Common myeloid progenitor, CD34-positive (primary cell): ENCODE measurements around the gene OBSL1.

ENCODE experiments used
- CTCF ChIA-PET: fragments of 350-600 bp; sonication (Branson Sonifier 250); formaldehyde crosslinking; loops from one replicate; lab custom pipeline; 2021; ENCODE audit warnings: antibody characterized with exemption; lab: Charles Lee
- POLR2A ChIA-PET: fragments of 350-600 bp; sonication (Branson Sonifier 250); formaldehyde crosslinking; loops from one replicate; lab custom pipeline; 2021; ENCODE audit warnings: antibody characterized with exemption; lab: Charles Lee
- DNase-seq, 3 donors: peaks; one replicate each; pipeline versions ENCODE4 v3.0.0 to v3.0.0-alpha.2; 2013
- H3K27ac ChIP-seq, 2 experiments: 1 replicate in 1 of 2; 2 replicates in 1 of 2; pipeline ENCODE4 v1.7.0; 2013; ENCODE audit warnings: inconsistent platforms in 2 of 2, low read length in 2 of 2, mild to moderate bottlenecking in 2 of 2, low read depth in 1 of 2, moderate library complexity in 1 of 2; ENCODE audit not compliant: severe bottlenecking in 2 of 2, insufficient read depth in 1 of 2, poor library complexity in 1 of 2
- H3K27me3 ChIP-seq, 5 experiments: replicated peaks in 2 of 5; 1 replicate in 3 of 5; 2 replicates in 2 of 5; pipeline versions ENCODE4 v1.6.1 to v1.7.0; 2013; ENCODE audit warnings: low read length in 4 of 5, mild to moderate bottlenecking in 2 of 5, moderate library complexity in 2 of 5, inconsistent platforms in 1 of 5; ENCODE audit not compliant: insufficient read depth in 5 of 5, control insufficient read depth in 4 of 5
- H3K36me3 ChIP-seq, 4 experiments: 1 replicate in 2 of 4; 2 replicates in 2 of 4; pipeline versions ENCODE4 v1.6.1 to v1.7.0; 2013; ENCODE audit warnings: low read length in 3 of 4, control low read depth in 1 of 4, mild to moderate bottlenecking in 1 of 4; ENCODE audit not compliant: control insufficient read depth in 4 of 4, insufficient read depth in 4 of 4
- H3K4me1 ChIP-seq, 4 experiments: 1 replicate in 3 of 4; 2 replicates in 1 of 4; pipeline versions ENCODE4 v1.6.1 to v1.7.1; 2013; ENCODE audit warnings: low read length in 3 of 4, mild to moderate bottlenecking in 3 of 4, control low read depth in 1 of 4, inconsistent platforms in 1 of 4, moderate library complexity in 1 of 4; ENCODE audit not compliant: control insufficient read depth in 4 of 4, insufficient read depth in 4 of 4; ENCODE audit errors: control extremely low read depth in 1 of 4
- H3K4me3 ChIP-seq, 7 experiments: 1 replicate in 4 of 7; 2 replicates in 3 of 7; pipeline versions ENCODE4 v1.5.1 to v1.7.0; 2013; ENCODE audit warnings: mild to moderate bottlenecking in 7 of 7, low read length in 6 of 7, moderate library complexity in 6 of 7, inconsistent platforms in 2 of 7, low read depth in 2 of 7, control low read depth in 1 of 7; ENCODE audit not compliant: insufficient read depth in 4 of 7, control insufficient read depth in 1 of 7; ENCODE audit errors: extremely low read depth in 1 of 7
- H3K9me3 ChIP-seq, 5 experiments: 1 replicate in 4 of 5; 2 replicates in 1 of 5; pipeline versions ENCODE4 v1.6.1 to v1.7.1; 2013; ENCODE audit warnings: low read length in 4 of 5, mild to moderate bottlenecking in 2 of 5, inconsistent platforms in 1 of 5, low read depth in 1 of 5, moderate library complexity in 1 of 5; ENCODE audit not compliant: control insufficient read depth in 4 of 5, insufficient read depth in 2 of 5; ENCODE audit errors: control extremely low read depth in 1 of 5
- WGBS: methylation state at CpG from one replicate; pipeline ENCODE4 v1.1.5; 2013; ENCODE audit not compliant: insufficient coverage; 5-methylcytosine and 5-hydroxymethylcytosine counted together

Gene OBSL1

GRCh38 chr2:219567791-219568361 is 3.5 kb downstream of the OBSL1 start:
- 96% methylated on average over 32 of the region's 35 CpGs for whole genome bisulfite sequencing
- CTCF ChIA-PET, result interaction anchor here (1.2 to 14.3 kb wide), 5 partner anchors 8 to 75 kb away, joined by 3 to 117 read pairs (median 3); partner anchors contain the start of genes CHPF and TMEM198
- H3K36me3 ChIP-seq, result peaks cover 0 to 40% (median 24%) of the 10 kb centered on the region in 4 experiments

GRCh38 chr2:219567131-219567530 is 4.2 kb downstream of the OBSL1 start:
- Histone ChIP-seq H3K27me3 (no peaks in the 10 kb centered on the region), H3K4me3 (no peak overlapping the region), H3K36me3 (peaks cover 0 to 42% (median 26%) of the 10 kb centered on the region in 4 experiments), H3K9me3 (no peaks in the 10 kb centered on the region), H3K27ac (no peak overlapping the region), H3K4me1 (peaks cover 0 to 16% (median 15%) of the 10 kb centered on the region in 4 experiments)
- POLR2A ChIA-PET, result no interaction called here
- WGBS, result 99% methylated on average over 18 of the region's 18 CpGs
- no peak for DNase-seq
- CTCF ChIA-PET, result interaction anchor here (1.2 to 14.3 kb wide), 4 partner anchors 11 to 76 kb away, joined by 3 to 117 read pairs (median 3); partner anchors contain the start of genes CHPF and TMEM198

More at GRCh38 chr2:219567791-219568361, 3.5 kb downstream of the OBSL1 start:
- DNase-seq, result no peak
- POLR2A ChIA-PET, result no interaction called here
- no peak overlapping the region for H3K4me3 ChIP-seq
- peaks cover 0 to 17% (median 15%) of the 10 kb centered on the region in 4 experiments for H3K4me1 ChIP-seq
- no peak overlapping the region for H3K27ac ChIP-seq
- H3K9me3 ChIP-seq, result no peaks in the 10 kb centered on the region
- H3K27me3 ChIP-seq, result no peaks in the 10 kb centered on the region

- Histone ChIP-seq H3K4me1 (peaks cover 0 to 12% (median 11%) of the 10 kb centered on the region in 4 experiments), H3K9me3 (no peaks in the 10 kb centered on the region), H3K27ac (no peak overlapping the region), H3K36me3 (peaks cover 0 to 45% (median 28%) of the 10 kb centered on the region in 4 experiments), H3K27me3 (no peaks in the 10 kb centered on the region), H3K4me3 (no peak overlapping the region)
- 95% methylated on average over 11 of the region's 11 CpGs for WGBS
- ChIA-PET CTCF (interaction anchor here (1.4 to 14.3 kb wide), 3 partner anchors 14 to 76 kb away, joined by 3 to 117 read pairs (median 3); partner anchors contain the start of genes CHPF and TMEM198), POLR2A (no interaction called here)
- DNase-seq, result no peak
Observed at GRCh38 chr2:219566640-219567039, 4.7 kb downstream of the OBSL1 start.

GRCh38 chr2:219565130-219566080 is 5.9 kb downstream of the OBSL1 start:
- Histone ChIP-seq H3K4me1 (peaks cover 0 to 7% (median 5%) of the 10 kb centered on the region in 4 experiments), H3K27me3 (no peaks in the 10 kb centered on the region), H3K4me3 (no peak overlapping the region), H3K9me3 (no peaks in the 10 kb centered on the region), H3K36me3 (peaks cover 0 to 45% (median 28%) of the 10 kb centered on the region in 4 experiments), H3K27ac (no peak overlapping the region)
- CTCF ChIA-PET, result interaction anchor here (1.2 to 14.3 kb wide), 4 partner anchors 13 to 71 kb away, joined by 3 to 117 read pairs (median 4); partner anchors contain the start of genes CHPF and TMEM198
- POLR2A ChIA-PET, result no interaction called here
- 99% methylated on average over 21 of the region's 21 CpGs for WGBS
- no peak for DNase-seq

- Histone ChIP-seq H3K27me3 (no peaks in the 10 kb centered on the region), H3K36me3 (peaks cover 0 to 42% (median 23%) of the 10 kb centered on the region in 4 experiments), H3K4me3 (no peak overlapping the region), H3K4me1 (no peaks in the 10 kb centered on the region), H3K9me3 (no peaks in the 10 kb centered on the region), H3K27ac (no peak overlapping the region)
- DNase-seq, result no peak
- ChIA-PET CTCF (interaction anchor here (1.6 to 14.3 kb wide), 5 partner anchors 13 to 78 kb away, joined by 5 to 117 read pairs (median 26); partner anchors contain the start of genes CHPF, STK11IP and TMEM198), POLR2A (interaction anchor here (0.6 kb wide), 1 partner anchor 15 kb away, joined by 3 read pairs; no protein-coding TSS in a partner anchor)
- WGBS, result 97% methylated on average over 19 of the region's 20 CpGs
Observed at GRCh38 chr2:219563271-219563928, 7.9 kb downstream of the OBSL1 start.

GRCh38 chr2:219562049-219563020 is 9.0 kb downstream of the OBSL1 start:
- no peaks in the 10 kb centered on the region for H3K9me3 ChIP-seq
- H3K27me3 ChIP-seq, result no peaks in the 10 kb centered on the region
- POLR2A ChIA-PET, result no interaction called here
- no peak overlapping the region for H3K4me3 ChIP-seq
- CTCF ChIA-PET, result interaction anchor here (0.8 to 14.3 kb wide), 8 partner anchors 9 to 159 kb away, joined by 3 to 117 read pairs (median 21); partner anchors contain the start of genes CHPF, OBSL1, STK11IP and TMEM198
- no peak overlapping the region for H3K27ac ChIP-seq
- no peaks in the 10 kb centered on the region for H3K4me1 ChIP-seq
- DNase-seq, result no peak
- H3K36me3 ChIP-seq, result peaks cover 0 to 33% (median 17%) of the 10 kb centered on the region in 4 experiments
- 96% methylated on average over 31 of the region's 35 CpGs for WGBS
